ENCODE data around the gene OR10H2.
A peak's percentile ranks its signal among the peaks of the same experiment; 100 is the strongest.
"Not testable (repeated sequence)": the region's sequence is repeated elsewhere in the genome, so short reads cannot be mapped to it uniquely, and the experiment has no call there.

The OR10H2 gene, protein sequence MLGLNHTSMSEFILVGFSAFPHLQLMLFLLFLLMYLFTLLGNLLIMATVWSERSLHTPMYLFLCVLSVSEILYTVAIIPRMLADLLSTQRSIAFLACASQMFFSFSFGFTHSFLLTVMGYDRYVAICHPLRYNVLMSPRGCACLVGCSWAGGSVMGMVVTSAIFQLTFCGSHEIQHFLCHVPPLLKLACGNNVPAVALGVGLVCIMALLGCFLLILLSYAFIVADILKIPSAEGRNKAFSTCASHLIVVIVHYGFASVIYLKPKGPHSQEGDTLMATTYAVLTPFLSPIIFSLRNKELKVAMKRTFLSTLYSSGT

DNA sequence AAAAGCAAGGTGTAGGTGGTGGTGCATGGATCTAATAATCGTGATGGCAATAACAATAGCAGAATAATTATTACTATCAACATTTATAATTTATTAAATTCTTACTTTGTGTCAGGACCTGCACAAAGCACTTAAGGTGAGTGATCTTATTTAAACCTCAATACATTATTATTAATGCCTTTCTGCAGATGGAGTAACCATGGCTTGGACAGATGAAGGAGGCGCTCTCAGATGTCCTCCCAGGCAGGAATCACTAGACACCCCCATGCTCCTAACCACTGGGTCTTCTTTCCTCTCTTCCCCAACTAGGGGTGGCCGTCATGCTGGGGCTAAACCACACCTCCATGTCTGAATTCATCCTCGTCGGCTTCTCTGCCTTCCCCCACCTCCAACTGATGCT, at the start of gene OR10H2:
TSS of gene OR10H2 (plus strand) at position 301 of the 400 bp plus-strand sequence. CDS start at position 321, 20 bp downstream.
- no peak for DNase-seq (ENCODE audit: low spot score)

DNA sequence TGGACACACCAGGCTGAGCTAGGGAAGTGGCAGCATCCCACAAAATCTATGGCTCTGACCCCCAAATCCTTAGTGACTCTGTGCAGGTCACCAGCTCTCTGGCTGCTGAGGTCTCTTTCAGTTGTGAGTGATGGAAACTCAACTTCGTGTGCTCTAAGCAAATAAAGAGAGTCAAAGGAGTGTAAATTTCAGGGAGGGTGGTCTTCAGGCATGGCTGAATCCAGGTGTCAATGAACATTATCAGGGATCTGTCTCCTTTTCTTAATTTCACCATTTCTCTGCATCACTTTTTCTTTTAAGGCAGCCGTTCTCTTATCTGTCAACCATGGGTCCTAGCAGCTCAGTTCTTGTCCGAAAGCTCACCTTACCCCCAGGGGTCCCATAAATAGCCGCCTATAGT, 48.7 kb upstream of the OR10H2 start:
- DNase-seq (ENCODE audit: low spot score), result no peak

DNA sequence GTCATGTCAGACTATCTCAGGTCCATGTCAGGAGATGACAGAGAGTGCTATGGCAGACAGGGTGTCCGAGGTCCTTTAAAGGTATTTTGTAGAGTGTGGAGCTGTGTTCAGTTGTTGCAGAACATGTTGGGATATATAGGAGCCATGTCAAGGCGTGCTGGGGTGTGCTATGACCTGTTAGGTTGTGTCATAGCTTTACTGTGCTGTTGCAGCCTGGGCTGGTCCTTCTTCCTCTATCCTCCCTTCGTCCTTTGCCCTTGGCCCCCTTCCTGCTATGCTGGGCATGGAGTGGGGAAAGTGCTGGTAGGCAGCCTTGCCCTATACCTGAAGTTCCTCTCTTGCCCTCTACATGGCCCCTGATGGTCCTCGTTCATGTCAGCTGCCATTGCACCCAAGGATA, 48.0 kb upstream of the OR10H2 start:
- not testable (repeated sequence) for DNase-seq (ENCODE audit: low spot score)

DNA sequence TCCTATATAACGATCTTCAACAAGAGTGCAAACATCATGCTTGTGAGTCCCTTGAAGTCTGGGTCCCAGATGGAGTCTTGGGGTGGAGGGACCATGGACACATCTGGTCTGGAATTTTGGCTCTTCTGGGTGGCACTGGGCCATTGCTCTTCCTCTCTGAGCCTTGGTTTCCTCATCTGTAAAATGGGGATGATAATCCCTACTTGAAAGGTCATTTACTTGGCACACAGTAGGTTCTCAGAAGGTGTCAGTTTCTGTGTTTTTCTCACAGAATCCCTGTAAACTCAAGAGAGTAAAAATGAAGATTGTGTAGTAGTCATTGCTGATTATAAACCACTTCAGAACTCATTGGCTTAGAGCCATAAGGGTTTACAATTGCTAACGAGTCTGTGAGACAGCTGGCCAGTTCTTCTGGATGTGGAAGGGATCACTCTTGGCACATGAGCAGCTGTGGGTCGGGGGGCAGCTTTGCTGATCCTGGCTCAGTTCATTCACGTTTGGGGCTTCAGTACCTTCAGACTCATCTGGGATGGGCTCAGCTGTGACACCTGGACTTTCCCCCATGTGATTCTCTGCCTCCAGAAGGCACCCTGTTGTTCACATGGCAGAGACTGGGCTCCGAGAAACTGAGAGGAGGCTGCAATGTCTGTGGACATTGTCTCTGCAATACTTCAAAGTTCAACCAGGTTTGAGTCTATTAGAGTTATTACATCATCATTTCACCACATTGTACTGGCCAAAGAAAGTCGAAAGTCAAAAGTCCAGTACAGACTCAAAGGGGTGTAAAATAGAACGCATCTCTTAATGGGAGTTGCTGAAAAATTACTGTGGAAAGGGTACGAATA, 47.1 kb upstream of the OR10H2 start:
- no peak for DNase-seq (ENCODE audit: low spot score)

DNA sequence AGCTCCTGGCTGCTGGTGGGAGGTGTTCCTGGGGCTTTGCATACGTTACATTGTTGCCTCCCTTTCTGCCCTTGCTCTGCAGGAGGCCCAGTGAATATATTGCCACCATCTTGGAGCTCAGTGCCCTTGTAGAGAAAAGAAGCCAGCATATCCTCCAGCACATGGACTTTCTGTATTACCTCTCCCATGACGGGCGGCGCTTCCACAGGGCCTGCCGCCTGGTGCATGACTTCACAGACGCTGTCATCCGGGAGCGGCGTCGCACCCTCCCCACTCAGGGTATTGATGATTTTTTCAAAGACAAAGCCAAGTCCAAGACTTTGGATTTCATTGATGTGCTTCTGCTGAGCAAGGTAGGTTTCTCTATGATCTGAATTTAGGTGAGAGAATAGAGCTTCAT, 44.4 kb upstream of the OR10H2 start:
- DNase-seq (ENCODE audit: low spot score), result no peak

DNA sequence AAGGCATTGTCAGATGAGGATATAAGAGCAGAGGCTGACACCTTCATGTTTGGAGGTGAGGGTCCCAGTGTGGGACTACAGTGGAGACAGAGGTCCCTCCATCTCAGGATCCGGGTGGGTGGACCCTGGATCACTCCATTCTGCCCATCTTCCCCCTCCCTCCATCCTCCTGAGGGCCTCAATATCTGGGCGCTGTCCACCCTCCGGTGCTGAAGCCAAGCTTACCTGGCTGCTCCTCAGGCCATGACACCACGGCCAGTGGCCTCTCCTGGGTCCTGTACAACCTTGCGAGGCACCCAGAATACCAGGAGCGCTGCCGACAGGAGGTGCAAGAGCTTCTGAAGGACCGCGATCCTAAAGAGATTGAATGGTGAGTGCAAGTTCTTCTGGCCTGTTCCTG, 43.0 kb upstream of the OR10H2 start:
- no peak for DNase-seq (ENCODE audit: low spot score)

DNA sequence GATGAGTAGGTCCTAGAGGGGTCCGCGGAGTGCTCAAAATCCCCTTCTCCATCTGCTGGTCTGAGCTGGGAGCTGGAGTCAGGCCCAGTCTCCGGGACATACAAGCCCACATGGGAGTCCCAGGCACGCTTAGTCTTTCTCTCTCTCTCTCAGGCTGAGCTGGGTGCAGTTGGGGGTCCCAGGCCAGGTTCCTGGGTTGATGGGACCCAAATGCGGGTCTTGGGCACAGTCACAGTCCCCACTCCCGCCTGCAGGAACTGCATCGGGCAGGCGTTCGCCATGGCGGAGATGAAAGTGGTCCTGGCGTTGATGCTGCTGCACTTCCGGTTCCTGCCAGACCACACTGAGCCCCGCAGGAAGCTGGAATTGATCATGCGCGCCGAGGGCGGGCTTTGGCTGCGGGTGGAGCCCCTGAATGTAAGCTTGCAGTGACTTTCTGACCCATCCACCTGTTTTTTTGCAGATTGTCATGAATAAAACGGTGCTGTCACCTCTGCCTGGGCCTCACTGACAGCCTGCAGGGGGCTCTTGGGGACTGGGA, 31.1 kb upstream of the OR10H2 start:
- no peak for DNase-seq (ENCODE audit: low spot score)

DNA sequence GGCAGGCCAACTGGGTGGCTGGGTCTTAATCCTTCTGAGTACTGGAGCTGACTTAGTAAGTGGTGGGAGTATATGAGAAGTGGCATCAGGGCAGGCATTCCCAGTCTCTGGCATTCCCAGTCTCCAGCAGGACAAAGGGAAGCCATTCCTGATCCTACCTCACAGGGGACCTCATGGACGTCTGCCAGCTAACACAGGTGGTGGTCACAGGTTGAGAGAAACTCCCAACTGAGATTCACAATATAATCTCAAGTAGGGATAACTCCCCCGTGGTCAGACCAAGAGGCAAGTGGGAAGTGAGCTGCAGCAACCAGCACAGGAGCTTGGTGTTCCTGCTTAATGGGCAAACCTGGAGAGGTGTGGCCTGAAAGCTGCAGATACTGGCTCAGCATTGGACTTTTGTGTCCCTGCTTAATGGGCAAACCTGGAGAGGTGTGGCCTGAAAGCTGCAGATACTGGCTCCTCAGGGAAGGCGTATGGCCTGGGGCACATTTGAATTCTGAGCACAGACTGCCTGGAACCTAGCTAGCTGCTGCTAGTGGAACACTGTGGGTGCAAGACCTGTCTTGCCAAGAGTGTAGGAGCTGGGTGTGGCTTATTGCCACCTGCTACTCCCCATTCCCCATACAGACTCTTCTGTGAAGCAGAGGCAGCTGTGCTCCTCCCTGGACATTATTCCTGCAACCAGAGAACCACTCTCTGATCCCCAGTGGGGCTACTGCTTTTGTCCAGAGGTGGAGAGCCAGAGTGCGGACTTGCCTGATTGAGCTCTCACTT, 25.9 kb upstream of the OR10H2 start:
- no peak for DNase-seq (ENCODE audit: low spot score)

DNA sequence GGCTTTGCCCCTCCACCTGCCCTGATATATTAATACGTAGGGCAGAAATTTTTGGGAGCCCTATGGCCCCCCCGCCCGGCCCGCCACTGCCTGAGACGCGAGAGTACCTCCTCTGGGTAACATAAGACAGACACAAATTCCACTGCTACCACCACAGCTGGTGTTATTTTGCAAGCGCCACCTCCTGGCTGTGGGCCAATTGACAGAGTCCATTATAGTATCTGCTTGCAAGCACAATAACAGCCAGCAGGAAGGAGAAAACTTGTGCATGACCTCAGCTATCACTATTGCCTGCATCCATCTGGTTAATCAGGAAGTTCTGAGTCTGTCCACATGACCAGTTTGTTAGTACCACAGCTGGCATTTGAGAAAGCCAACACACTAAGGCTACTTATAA, 25.3 kb upstream of the OR10H2 start:
- peak; percentile 68 for DNase-seq (ENCODE audit: low spot score)

DNA sequence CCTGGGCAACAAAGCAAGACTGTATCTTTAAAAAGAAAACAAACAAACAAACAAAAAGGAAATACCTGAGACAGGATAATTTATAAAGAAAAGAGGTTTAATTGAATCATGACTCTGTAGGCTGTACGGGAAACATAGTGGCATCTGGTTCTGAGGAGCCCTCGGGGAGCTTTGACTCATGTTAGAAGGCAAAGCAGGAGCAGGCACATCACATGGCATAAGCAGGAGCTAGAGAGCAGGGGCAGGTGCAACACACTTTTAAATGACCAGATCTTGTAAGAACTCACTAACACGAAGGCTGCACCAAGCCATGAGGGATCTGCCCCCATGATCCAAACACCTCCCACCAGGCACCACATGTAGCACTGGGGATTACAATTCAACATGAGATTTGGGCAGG, 13.2 kb upstream of the OR10H2 start:
- no peak for DNase-seq (ENCODE audit: low spot score)

DNA sequence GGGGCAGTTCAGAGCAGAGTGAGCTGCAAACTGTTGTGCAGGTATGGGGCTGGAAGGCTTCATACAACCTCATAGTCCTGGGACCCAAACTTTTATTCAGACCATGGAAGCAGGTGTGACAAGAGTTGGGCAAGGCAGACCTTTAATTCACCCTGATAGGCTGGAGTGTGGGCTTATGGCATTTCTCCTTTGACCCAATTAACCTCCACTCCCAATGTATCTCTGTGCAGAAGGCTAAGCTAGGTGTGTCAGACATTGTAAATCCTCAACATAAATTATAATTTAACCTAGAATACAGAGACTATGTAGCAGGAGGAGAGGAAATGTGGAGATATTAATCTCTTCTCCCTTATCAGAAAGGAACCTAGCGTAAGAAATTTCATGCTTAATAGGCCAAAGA, 12.2 kb upstream of the OR10H2 start:
- no peak for DNase-seq (ENCODE audit: low spot score)

DNA sequence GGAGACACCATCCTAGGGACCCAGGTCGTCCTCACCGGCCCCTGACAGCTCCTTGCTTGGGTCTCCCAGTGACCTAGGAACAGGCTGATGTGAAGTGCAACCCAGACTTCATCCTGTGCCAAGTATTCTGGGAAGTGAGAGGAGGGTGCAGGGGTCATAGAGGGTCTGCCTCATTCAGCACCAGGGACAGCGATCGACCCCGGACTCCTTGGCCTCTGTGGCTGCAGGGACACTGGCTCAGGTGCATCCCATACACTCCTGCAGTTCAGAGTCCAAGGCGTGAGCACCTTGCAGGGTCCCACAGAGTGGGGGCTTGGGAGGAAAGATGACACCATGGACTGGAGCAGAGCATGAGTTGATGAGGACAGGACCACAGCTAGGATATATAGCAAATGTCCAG, 10.0 kb upstream of the OR10H2 start:
- no peak for DNase-seq (ENCODE audit: low spot score)

DNA sequence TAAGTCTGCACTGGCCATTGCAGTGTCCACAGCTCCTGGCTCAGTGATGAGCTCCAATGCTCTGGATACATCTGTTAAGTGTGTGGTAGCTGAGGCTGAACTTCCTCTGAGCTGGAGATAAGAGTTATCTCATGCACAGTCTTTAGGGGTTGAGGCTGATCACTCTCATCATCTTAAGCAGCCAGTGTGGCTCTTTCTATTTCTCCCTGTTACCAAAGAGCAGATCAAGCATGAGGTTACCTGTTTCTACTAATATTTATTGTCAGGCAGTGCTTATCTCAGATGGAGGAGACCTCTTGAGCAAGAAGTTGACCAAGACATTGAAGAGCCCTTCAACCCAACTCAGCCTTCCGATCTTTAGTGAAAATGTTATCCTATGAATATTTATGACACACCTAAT, 6.6 kb upstream of the OR10H2 start:
- DNase-seq (ENCODE audit: low spot score), result no peak

DNA sequence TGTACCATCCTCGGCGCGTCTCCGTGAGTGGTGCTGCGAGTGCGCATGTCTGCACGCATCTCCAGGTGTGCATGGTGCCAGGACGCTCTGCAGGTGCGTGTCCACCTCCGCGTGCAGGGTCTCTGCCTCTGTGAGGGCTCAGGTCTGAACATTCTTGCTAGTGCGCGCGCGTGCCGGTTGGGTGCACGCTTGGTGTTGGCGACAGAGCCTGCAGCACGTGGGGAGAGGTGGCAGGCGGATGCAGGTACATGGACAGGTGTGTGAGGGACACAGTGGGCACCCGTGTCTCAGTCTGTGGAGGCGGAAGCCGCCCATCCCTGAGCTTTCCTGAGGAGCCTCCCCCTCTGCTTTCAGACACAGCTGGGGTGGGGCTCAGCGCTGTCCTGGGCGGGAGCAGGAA, 4.9 kb upstream of the OR10H2 start:
- DNase-seq (ENCODE audit: low spot score), result no peak

DNA sequence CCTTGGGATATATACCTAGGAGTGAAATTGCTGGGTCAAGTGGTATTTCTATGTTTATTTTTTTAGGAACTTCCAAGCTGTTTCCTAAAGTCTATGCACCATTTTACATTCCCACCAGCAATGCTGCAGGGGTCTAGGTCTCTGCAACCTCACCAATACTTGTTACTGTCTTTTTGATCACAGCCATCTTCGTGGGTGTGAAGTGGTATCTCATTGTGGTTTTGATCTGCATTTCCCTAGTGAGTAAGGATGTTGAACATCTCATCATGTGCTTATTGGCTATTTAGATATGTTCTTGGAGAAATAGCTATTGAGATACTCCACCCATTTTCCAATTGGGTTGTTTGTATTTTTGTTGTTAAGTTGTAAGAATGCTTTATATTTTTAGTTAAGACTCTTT, 2.7 kb downstream of the OR10H2 start:
- no peak for DNase-seq (ENCODE audit: low spot score)

DNA sequence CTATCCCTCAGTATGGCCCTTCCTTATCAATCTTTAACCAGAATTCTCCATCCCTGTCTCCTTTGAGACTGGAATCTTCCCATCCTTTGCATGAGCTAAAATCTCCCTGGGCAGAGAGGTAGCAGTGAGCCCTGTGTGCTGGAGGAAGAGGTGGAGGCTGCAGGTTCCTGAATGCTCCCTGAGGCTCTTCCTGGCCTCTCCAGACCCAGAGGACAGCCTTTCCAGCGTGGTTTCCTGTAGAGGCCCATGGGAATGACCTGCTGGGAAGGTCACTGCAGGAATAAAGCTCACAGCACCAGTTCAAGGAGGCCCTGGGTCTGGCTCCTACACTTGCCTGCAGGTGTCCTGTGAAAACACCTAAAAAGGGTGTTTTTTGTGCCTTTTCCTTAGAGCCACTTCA, 4.6 kb downstream of the OR10H2 start:
- DNase-seq (ENCODE audit: low spot score), result no peak

DNA sequence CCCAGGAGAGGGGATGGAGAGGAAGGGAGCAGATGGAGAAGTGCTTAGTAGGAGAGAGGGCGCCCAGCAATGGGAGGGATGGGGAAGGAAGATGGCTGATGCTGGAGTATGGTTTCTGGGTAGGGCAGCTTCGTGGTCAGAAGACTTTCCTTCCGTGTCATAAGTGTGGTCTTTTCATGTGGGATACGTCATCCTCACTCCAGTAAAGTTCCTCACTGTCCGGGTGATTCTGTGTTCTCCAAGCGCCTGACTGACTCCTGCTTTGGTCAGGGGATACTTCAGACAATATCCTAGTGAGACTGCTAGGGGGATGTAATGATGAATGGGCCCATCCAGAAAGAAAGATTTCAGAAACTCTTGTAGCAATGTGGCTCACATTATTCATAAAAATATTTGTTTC, 6.1 kb downstream of the OR10H2 start:
- DNase-seq (ENCODE audit: low spot score), result no peak

DNA sequence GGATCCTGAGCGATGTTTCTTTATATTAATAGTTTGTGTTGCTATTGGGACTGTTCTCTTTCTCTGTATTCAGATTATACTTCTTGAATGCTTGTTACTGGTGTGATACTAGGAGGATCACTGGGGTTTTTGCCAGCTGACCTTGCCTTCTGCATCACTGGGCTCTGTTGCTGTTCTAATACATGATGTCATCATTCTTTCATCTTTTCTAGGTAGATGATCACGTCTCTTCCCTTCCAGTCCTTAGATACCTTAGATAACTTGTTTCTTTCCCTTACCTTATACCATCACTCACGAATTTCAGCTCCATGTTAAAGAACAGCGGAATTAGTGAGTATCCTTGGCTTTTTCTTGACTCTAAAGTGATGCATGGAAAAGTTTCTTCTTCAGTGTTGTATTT, 9.9 kb downstream of the OR10H2 start, which contains the start of gene OR10H3:
TSS of gene OR10H3 (plus strand) at position 264 of the 400 bp plus-strand sequence. CDS start 3,408 bp downstream, outside the sequence.
- no peak for DNase-seq (ENCODE audit: low spot score)

DNA sequence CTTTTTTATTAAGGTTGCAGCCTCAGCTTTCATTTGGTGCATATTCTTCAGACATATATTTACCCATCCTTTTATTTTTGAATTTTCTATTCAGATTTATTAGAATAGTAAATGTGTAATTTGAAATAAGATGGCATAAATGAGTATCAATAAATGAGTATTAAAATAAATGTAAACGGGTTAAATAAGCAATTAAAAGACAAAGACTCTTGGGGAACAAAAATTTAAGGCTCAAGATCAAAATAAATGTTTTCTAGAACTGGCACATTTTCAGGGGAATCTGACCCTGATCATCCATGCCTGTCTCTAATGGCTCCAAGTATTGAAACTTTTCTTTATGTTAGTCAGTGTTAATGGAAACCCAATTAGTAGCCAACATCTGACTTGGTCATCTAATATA, 13.0 kb downstream of the OR10H2 start:
- DNase-seq (ENCODE audit: low spot score), result no peak

DNA sequence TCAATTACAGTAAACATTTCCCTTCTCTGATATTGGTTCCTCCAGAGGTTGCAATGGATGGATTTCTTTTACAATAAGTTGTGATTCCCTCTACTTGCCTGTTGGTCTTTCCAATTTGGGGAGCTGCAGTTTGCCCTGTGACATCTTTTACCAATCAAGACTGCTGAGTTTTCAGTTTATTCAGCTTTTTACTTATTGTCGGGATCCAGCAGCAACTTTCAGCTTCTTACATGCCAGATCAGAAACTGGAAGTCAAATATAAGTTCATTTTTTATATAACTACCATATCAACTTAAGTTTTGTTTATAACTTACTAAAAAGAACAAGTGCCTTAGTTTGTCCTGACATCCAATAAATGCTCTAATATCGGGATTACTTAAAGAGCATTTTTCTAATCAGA, 20.4 kb downstream of the OR10H2 start:
- DNase-seq (ENCODE audit: low spot score), result no peak

DNA sequence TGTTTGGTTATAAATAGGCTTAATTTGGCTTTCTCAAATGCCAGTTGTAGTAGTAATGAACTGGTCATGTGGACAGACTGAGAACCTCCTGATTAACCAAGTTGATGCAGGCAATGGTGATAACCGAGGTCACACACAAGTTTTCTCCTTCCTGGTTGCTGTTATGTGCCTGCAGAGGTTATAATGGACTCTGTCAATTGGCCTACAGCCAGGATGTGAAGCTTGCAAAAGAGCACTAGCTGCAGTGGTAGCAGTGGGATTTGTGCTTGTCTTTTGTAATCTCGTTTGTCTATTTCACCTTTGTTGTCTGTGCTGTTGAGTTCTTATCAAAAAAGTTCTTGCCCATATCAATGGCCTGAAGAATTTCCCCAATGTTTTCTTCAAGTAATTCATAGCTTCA, 30.6 kb downstream of the OR10H2 start:
- DNase-seq (ENCODE audit: low spot score), result no peak

DNA sequence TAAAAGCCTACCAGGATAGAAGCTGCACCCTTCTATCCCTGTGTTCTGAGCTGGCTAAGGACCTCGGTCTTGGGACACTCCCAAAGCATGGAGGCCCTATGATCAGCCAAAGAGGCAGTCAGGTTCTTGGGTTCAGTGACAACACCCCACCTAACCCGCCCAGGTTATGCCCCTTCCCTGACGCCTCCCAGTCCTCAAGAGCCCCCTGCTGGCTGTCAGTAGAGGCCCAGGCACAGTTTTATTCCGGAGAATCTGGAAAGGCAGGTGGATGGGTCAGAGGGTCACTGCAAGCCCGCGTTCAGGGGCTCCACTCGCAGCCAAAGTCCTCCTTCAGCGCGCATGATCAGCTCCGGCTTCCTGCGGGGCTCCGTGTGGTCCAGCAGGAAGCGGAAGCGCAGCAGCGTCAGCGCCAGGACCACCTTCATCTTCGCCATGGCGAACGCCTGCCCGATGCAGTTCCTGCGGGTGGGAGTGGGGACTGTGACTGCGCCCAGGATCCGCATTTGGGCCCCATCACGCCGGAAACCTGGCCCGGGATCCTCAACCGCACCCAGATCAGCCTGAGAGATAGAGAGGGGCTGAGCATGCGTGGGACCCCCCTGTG, 32.2 kb downstream of the OR10H2 start:
- peak; percentile 25 for DNase-seq (ENCODE audit: low spot score)

Measured in hematopoietic multipotent progenitor cell treated with erythropoietin and hydrocortisone succinate and interleukin-3 and kit ligand, for 17 days (in vitro differentiated cells).